Neural crest cell (in vitro differentiated cells): ENCODE results near the gene ZNF557. TPM values are rescaled to one million over a fixed set of nuclear protein-coding genes. Genes with fewer than 3 reads are reported as not detected.

Experiments used
- DNase-seq: peaks from one replicate; pipeline ENCODE4 v3.0.0; 2021; ENCODE audit warnings: low read depth, mixed read lengths, low spot score
- H3K27ac Mint-ChIP-seq: one replicate; pipeline ENCODE4 v1.8.0; 2021; ENCODE audit warnings: mild to moderate bottlenecking, mixed read lengths; ENCODE audit not compliant: unreplicated experiment
- H3K27me3 Mint-ChIP-seq: 2 replicates; pipeline ENCODE4 v1.8.0; 2021; ENCODE audit warnings: low read depth, mild to moderate bottlenecking, mixed read lengths
- H3K36me3 Mint-ChIP-seq: 2 replicates; pipeline ENCODE4 v1.8.0; 2021; ENCODE audit warnings: low read depth, mild to moderate bottlenecking, mixed read lengths
- H3K4me1 Mint-ChIP-seq: 2 replicates; pipeline ENCODE4 v1.8.0; 2021; ENCODE audit warnings: mixed read lengths
- H3K4me3 Mint-ChIP-seq: one replicate; pipeline ENCODE4 v1.8.0; 2021; ENCODE audit warnings: mild to moderate bottlenecking, mixed read lengths
- H3K9me3 Mint-ChIP-seq: 2 replicates; pipeline ENCODE4 v1.8.0; 2021; ENCODE audit warnings: mixed read lengths
- CTCF ChIP-seq: fragments of 200-600 bp; sonication (generic); conservative IDR thresholded peaks from 2 replicates; pipeline ENCODE4 v1.5.0; 2021; ENCODE audit warnings: antibody characterized with exemption, mild to moderate bottlenecking
- total RNA-seq: library from RNA; stranded (reverse); gene quantifications from 2 replicates; pipeline ENCODE4 v1.2.1, GENCODE V29; 2021

The ZNF557 gene
- total RNA-seq, 1 donor from 2014 or later = 13.9 TPM

- peaks cover 22% of the 10 kb centered on the region for H3K9me3 Mint-ChIP-seq
- H3K4me1 Mint-ChIP-seq = peaks cover 23% of the 10 kb centered on the region
- peak overlapping the region; percentile 92 for H3K4me3 Mint-ChIP-seq
- peaks cover 4% of the 10 kb centered on the region for H3K27me3 Mint-ChIP-seq
- peaks cover 24% of the 10 kb centered on the region for H3K36me3 Mint-ChIP-seq
- peak; percentile 87 for DNase-seq
- H3K27ac Mint-ChIP-seq = peak overlapping the region; percentile 98
- no peak for TF ChIP-seq CTCF
These were observed 30.1 kb downstream of the ZNF557 start for GRCh38 chr19:7099597-7099921.

- no peak for TF ChIP-seq CTCF
- Mint-ChIP-seq H3K9me3 (peaks cover 10% of the 10 kb centered on the region), H3K27me3 (peaks cover 4% of the 10 kb centered on the region), H3K27ac (no peak overlapping the region), H3K4me1 (peaks cover 23% of the 10 kb centered on the region), H3K36me3 (peaks cover 10% of the 10 kb centered on the region), H3K4me3 (peak overlapping the region; percentile 82)
- DNase-seq = no peak
These were observed 32.2 kb downstream of the ZNF557 start for GRCh38 chr19:7101498-7102253.

- Mint-ChIP-seq H3K27me3 (peaks cover 4% of the 10 kb centered on the region), H3K27ac (no peak overlapping the region)
These were observed 35.4 kb downstream of the ZNF557 start for GRCh38 chr19:7104747-7105447.

GRCh38 chr19:7106711-7107657 lies 37.5 kb downstream of the ZNF557 start:
- no peak for TF ChIP-seq CTCF
- no peak for DNase-seq

More at GRCh38 chr19:7104747-7105447, 35.4 kb downstream of the ZNF557 start:
- peaks cover 5% of the 10 kb centered on the region for H3K4me1 Mint-ChIP-seq
- H3K4me3 Mint-ChIP-seq = no peak overlapping the region
- H3K9me3 Mint-ChIP-seq = no peaks in the 10 kb centered on the region
- TF ChIP-seq CTCF = no peak
- no peak for DNase-seq
- no peaks in the 10 kb centered on the region for H3K36me3 Mint-ChIP-seq

GRCh38 chr19:7109678-7110289 lies 40.3 kb downstream of the ZNF557 start:
- H3K27ac Mint-ChIP-seq = no peak overlapping the region
- no peaks in the 10 kb centered on the region for H3K27me3 Mint-ChIP-seq
- DNase-seq = no peak

More at GRCh38 chr19:7106711-7107657, 37.5 kb downstream of the ZNF557 start:
- H3K27me3 Mint-ChIP-seq = peaks cover 4% of the 10 kb centered on the region
- H3K4me1 Mint-ChIP-seq = peaks cover 5% of the 10 kb centered on the region
- H3K27ac Mint-ChIP-seq = no peak overlapping the region
- no peak overlapping the region for H3K4me3 Mint-ChIP-seq
- H3K9me3 Mint-ChIP-seq = no peaks in the 10 kb centered on the region
- no peaks in the 10 kb centered on the region for H3K36me3 Mint-ChIP-seq

More at GRCh38 chr19:7109678-7110289, 40.3 kb downstream of the ZNF557 start:
- Mint-ChIP-seq H3K9me3 (no peaks in the 10 kb centered on the region), H3K4me1 (no peaks in the 10 kb centered on the region), H3K4me3 (no peak overlapping the region), H3K36me3 (no peaks in the 10 kb centered on the region)
- TF ChIP-seq CTCF = no peak
